ENCODE data around the gene MYO1C.
"Not testable (repeated sequence)": the region's sequence is repeated elsewhere in the genome, so short reads cannot be mapped to it uniquely, and the experiment has no call there.

The MYO1C gene

DNA sequence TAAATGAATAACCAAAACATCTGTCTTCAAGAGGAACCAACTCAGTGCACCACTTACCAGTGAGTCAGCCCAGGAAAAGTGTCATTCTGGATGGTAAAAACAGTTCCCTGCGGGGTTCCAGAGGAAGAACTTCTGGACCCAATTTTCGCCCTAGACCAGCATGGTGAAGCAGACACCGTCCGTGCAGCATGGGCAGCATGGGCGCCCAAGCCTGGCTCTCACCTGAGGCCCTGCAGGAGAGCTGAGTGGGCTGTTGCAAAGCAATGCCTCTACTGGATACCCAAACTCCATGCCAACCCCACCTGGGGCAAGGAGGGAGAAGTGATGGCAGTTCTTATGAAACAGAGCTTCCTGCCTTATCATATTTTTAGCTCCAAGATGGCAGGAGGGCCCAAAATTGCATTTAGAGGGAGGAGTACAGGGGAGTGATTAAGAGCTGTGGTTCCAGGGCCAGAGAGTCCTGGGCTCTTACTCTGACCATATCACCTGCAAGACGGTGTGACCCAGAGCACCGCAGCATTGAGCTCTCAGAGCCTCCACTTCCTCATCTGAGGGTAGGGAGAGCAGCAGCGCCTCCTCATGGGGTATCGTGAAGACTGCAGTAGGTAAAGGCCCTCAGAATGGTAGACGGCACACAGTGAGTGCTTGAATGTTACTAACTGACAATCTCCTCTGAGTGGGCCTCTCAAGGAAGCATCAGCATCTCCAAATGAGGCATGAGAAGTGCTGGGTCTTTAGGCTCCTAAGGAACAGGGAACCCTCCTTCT is 40.5 kb upstream of the MYO1C start:
- TF ChIP-seq, protein P1, sequence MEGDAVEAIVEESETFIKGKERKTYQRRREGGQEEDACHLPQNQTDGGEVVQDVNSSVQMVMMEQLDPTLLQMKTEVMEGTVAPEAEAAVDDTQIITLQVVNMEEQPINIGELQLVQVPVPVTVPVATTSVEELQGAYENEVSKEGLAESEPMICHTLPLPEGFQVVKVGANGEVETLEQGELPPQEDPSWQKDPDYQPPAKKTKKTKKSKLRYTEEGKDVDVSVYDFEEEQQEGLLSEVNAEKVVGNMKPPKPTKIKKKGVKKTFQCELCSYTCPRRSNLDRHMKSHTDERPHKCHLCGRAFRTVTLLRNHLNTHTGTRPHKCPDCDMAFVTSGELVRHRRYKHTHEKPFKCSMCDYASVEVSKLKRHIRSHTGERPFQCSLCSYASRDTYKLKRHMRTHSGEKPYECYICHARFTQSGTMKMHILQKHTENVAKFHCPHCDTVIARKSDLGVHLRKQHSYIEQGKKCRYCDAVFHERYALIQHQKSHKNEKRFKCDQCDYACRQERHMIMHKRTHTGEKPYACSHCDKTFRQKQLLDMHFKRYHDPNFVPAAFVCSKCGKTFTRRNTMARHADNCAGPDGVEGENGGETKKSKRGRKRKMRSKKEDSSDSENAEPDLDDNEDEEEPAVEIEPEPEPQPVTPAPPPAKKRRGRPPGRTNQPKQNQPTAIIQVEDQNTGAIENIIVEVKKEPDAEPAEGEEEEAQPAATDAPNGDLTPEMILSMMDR (conservative IDR thresholded peaks at IDR 0.05; ENCODE audit: low read depth): no peak
- ChIA-PET POLR2A (ENCODE audit: low non-redundant PET) (interaction anchor here (0.8 kb wide), 1 partner anchor 17 kb away, joined by 3 read pairs; the partner anchor contains the start of gene INPP5K), CTCF (no interaction called here)
- peak overlapping the region; percentile 21; the same call in 1 of the 2 replicates for H3K27ac ChIP-seq
- no peak for DNase-seq (ENCODE audit: low spot score)

DNA sequence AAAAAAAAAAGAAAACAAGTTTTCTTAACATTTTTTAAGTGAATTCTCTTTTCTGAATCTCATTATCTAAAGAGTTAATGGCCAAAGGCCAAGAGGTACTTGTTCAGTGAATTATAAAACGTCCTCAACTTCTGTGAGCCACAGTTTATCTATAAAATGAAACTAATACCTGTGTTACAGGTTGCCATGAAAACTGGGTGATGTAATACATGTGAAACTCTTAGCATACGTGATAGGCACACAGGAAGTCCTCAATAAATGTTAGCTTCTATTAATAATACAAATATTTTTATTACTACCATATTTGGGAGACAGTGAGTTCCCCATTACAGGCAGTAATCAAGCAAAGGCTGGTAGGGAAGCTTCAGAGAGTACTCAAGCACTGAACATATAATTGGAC is 37.4 kb upstream of the MYO1C start:
- DNase-seq (ENCODE audit: low spot score): no peak
- peak overlapping the region; percentile 63; the same call in 1 of the 2 replicates for H3K27ac ChIP-seq
- ChIA-PET CTCF (no interaction called here), POLR2A (ENCODE audit: low non-redundant PET) (no interaction called here)
- TF ChIP-seq, protein P1 (conservative IDR thresholded peaks at IDR 0.05; ENCODE audit: low read depth): no peak

DNA sequence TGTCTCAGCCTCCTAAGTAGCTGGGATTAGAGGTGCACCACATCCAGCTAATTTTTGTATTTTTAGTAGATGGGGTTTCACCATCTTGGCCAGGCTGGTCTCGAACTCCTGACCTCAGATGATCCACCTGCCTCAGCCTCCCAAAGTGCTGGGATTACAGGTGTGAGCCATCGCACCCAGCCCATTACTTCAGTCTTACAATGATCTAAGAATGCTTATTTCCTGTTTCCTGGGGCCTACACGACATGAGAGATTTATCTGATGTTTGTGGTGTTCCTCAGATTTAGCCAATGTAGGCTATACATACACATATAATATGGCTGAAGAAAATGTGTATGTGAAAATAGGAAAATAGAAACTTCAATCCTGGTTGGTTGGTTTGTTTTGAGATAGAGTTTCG is 34.4 kb upstream of the MYO1C start:
- POLR2A ChIA-PET (ENCODE audit: low non-redundant PET); CTCF ChIA-PET; DNase-seq (ENCODE audit: low spot score); H3K27ac ChIP-seq: not testable (repeated sequence)

DNA sequence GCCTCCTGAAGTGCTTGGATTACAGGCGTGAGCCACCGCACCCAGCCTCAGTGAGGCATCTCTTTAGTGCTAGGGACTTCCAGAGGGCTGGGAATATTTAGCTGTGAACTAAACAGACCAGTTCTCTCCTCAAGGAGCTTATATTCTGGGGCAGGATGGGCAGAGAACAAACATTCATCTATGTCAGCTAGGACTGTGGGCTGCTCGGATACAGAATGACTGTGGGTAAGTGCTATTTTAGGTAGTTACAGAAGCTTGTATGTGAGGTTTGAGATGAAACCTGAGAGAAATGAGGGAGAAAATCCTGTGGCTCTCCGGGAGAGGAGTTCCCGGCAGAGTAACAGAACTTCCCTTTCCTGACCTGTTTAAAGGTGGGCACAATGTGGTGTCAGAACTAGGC is 30.1 kb upstream of the MYO1C start:
- CTCF ChIA-PET: interaction anchor here (0.6 kb wide), 1 partner anchor 52 kb away, joined by 3 read pairs; no protein-coding TSS in a partner anchor
- POLR2A ChIA-PET (ENCODE audit: low non-redundant PET): no interaction called here

DNA sequence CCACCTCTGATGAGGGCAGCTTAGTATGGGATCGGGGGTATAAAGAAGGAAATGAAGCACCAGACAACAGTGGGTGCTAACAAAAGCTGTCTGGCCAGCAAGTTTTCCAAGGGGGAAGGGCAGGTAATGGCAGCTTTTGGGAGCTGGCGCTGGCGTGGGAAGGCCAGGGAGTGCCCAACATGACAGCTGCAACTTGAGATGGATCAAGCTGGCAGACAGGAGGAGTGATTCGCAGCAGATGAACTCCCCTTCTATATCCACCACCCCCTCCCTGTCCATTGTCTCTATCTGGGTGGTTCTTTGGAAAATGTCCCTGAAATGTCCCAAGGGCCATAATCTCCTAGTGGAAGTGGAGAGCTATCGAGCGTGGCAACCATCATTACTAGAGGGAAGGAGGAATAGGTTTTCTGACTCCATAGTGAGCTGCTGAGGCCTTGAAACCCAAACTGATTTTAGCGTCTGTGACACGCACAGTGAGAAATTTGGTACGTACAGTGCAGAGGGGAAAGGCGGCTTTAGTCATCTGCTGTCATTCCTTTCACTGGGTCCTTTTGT is 28.7 kb upstream of the MYO1C start:
- DNase-seq (ENCODE audit: low spot score): no peak
- TF ChIP-seq, protein P1 (conservative IDR thresholded peaks at IDR 0.05; ENCODE audit: low read depth): no peak
- H3K27ac ChIP-seq: peak overlapping the region; percentile 60
- CTCF ChIA-PET: interaction anchor here (0.7 kb wide), 1 partner anchor 47 kb away, joined by 3 read pairs; no protein-coding TSS in a partner anchor
- POLR2A ChIA-PET (ENCODE audit: low non-redundant PET): no interaction called here

More for the DNA sequence above, 30.1 kb upstream of the MYO1C start:
- H3K27ac ChIP-seq: peak overlapping the region; percentile 3; the same call in 1 of the 2 replicates
- TF ChIP-seq, protein P1 (conservative IDR thresholded peaks at IDR 0.05; ENCODE audit: low read depth): no peak
- no peak for DNase-seq (ENCODE audit: low spot score)

DNA sequence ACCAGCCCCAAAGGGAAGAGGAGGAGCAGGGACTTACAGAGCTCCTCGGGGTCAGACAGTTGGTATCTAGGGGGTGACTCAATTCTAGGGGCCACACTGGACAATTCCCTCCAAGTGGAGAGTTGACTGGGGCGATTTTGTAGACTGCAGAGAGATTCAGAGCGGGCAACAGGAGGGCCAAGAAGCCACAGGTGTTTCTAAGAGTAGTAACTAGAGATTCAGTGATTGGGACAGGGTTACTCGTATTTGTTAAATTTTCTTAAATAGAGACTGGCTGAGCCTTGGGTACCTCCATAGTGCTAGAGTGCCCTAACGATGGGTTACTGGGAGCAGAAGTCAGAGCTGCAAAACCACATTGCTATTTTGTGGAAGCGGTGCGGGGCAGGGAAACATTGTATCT is 27.2 kb upstream of the MYO1C start:
- ChIA-PET POLR2A (ENCODE audit: low non-redundant PET) (no interaction called here), CTCF (no interaction called here)
- TF ChIP-seq, protein P1 (conservative IDR thresholded peaks at IDR 0.05; ENCODE audit: low read depth): no peak
- no peak for DNase-seq (ENCODE audit: low spot score)
- peak overlapping the region; percentile 24 for H3K27ac ChIP-seq

DNA sequence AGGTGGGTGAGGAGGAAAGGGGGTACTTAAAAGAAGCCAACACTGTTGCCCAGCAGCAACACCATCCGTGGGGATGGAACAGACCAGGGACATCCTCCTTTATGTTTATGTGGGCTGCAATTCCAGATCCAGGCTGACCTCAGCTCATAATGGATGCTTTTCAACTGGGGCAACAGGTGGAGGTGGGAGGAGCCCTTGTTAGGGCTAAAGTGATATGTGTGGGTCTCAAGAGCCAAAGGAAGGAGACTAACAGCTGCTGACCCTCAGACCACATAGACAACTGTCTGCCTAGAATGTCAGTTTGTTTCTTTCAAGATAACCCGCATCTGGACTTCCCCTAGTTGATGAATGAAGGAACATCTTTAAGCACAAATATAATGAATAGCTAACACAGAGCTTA is 25.9 kb upstream of the MYO1C start:
- POLR2A ChIA-PET (ENCODE audit: low non-redundant PET): no interaction called here
- no peak for DNase-seq (ENCODE audit: low spot score)

More for the DNA sequence above, 25.9 kb upstream of the MYO1C start:
- H3K27ac ChIP-seq: 0 out of 2 replicates have a peak overlapping the region, but pooled peaks have one; percentile 20
- CTCF ChIA-PET: interaction anchor here (0.6 to 0.7 kb wide), 2 partner anchors 20 to 289 kb away, joined by 3 read pairs; no protein-coding TSS in a partner anchor
- TF ChIP-seq, protein P1 (conservative IDR thresholded peaks at IDR 0.05; ENCODE audit: low read depth): no peak
